Stimulated activated naive CD4-positive, alpha-beta T cell treated with Interleukin-2 at 50 U/mL for 16 hours (primary cell): ENCODE data around the gene RNF126.

Experiments
- DNase-seq: peaks from one replicate; lab custom pipeline; 2025; lab: John Stamatoyannopoulos, UW

Gene RNF126

GRCh38 chr19:662207-662961 is 630 bp downstream of the RNF126 start:
- peak; percentile 78 for DNase-seq

DNA sequence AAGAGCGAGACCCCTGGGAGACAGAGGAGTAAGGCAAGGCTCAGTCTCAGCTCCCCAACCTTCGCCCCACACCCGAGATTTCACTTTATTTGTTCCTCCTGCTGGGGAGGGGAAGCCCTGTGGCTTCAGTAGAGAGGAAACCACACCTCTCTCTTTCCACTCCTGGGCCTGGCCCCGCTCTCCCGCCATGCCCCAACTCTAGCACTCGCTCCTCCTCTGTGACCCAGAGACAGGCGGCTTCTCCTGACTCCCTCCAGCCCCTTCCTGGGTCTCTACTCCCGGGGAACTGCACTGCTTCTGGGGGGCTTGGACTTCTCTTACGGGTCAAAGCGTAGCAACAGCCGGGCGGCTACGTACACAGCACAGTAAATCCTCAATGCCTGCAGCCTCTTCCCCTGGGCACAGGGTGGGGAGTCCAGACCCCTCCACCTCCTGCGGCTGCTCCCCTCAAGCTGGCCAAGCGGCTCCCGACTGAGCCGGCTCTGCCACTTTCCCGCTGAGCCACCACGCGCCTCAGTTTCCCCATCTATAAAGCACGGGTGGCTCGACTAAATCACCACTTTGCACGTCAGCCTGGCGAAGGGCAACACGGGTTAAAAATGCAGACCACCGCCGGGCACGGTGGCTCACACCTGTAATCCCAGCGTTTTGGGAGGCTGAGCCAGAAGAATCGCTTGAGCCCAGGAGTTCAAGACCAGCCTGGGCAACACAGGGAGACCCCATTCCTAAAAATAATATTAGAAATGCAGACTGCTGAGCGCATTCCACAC is 1.4 kb downstream of the RNF126 start:
- peak; percentile 51 for DNase-seq

DNA sequence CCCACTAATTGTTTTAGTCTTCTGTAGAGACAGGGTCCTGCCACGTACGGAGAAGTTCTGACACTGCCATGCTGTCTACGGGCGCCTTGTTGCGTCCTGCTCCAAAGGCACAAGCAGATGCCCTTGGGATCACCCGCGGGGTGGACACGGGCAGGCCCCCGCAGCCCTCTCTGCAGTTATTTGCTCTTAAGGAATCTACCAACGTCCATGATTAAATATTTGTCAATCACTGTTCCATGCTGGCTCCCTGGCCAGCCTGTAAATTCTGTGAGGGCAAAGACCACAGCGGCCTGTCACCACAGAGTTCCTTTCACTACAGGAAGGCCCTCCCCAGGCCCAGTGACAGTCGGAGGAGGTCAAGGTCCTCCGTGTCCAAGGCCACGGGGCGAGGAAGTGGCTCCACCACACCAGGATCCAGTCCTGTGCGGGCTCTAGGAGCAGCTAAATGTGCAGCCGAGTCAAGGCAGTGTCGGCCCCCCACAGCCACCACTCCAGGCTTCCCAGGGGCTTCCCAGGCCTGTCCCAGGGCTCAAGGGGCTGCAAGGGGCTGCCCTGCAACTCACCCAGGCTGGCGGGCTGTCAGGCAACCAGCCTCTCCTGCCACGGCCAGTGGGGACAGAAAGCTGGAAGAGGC is 2.1 kb downstream of the RNF126 start:
- DNase-seq, result no peak

DNA sequence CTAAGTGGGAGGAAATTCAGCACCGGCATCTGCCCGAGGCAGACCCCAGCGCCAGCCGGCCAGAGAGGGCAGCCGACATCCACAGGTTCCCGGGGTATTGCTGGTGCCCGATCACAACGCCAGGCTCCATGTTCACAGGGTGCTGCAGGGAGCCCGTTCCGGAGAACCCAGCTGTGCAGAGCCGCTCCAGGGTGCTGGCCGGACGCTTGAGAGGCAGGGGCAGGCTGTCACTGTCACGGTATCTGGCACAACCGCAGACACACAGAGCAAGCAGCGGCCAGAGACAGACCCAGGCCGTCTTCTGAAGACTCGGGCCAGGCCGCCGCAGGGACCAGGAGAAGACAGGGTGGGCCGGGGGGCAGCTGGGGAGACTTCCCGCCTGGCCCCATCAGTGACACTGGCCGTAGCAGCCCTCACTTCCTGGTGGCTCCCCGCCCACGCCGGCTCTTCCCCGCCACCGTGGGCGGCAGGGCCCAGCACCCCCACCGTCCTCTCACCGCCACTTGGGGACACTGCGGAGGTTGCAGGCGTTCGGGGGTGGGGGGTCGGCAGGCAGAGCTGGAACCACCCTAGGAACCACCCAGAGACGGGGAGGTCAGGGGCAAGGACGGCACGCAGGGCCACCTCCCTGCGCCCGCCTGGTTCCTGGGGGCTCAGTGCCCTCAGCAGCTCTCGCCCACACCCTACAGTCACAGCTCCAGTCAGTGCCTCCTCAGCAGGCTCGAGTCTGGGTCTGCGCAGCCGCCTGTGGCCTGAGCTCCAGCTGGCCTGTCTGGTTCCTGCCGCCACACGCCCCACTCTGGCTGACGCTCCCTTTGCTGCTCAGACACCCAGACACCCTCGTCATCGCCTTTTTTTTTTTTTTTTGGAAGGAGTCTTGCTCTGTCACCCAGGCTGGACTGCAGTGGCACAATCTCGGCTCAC is 3.8 kb downstream of the RNF126 start:
- peak; percentile 34 for DNase-seq

- DNase-seq, result no peak
These were observed 4.8 kb downstream of the RNF126 start for GRCh38 chr19:658059-658839.

- no peak for DNase-seq
These were observed 5.4 kb downstream of the RNF126 start for GRCh38 chr19:657611-658010.

- DNase-seq, result no peak
These were observed 6.1 kb downstream of the RNF126 start for GRCh38 chr19:656751-657559.

GRCh38 chr19:655691-656090 is 7.3 kb downstream of the RNF126 start:
- no peak for DNase-seq

DNA sequence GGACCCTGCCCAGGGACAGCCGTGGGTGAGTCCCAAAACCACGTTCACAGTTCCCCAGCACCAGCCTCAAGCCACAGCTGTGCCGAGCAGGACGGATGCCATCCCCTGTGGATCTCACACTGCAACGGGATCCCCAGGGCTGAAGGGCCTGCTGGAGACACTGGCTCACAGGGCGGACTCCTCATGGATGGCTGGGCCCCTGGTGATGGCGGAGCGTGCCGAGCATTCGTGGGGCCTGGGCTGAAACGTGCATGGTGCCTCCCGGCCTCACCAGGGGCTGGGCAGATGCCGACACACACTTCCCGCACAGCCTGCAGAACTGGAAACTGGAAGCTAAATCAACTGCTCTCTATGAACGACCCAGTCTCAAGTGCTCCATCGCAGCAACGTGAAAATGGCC is 9.6 kb downstream of the RNF126 start:
- DNase-seq, result no peak

DNA sequence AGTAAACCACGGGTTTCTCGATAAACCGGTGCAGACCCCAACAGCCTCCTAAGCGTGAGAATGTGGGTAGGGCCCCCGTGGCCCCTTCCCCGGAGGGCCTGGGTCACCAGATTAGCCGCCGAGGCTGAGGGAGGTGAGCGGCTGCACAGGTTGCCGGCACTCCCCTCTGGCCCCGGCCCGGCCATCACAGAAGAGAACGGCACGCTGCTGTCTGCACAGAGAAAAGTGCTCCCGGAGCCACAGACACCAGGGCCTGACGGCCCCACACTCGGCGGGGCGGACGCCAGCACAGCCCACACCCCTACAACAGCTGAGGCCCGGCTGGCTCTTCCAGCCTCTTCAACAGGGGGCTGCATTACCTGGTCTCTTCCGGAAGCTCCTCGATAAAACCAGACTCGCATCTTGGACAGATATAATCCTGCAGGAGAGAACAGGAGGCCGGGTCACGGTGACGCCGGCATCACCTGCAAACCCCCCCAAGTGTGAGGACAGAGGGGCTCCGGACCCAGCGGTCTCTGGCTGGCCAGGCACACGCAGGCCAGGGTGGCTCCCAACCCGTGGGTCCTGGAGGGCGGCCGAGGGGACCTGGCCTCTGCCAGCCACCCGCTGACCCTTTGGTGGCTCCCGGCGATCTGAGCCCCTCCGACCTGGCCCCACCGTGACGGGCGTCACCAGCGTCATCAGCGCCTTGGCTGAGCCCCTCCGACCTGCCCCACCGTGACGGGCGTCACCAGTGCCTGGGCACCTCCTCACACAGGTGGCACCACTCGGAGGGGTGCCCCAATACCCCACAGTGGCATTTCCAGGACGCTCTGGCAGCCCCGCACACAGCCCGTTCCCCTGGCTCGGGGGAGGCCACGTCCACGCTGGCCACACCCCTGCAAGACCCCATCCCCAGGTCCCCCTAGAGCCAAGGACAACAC is 10.3 kb downstream of the RNF126 start:
- no peak for DNase-seq

GRCh38 chr19:651991-652390 is 11.0 kb downstream of the RNF126 start:
- no peak for DNase-seq

DNA sequence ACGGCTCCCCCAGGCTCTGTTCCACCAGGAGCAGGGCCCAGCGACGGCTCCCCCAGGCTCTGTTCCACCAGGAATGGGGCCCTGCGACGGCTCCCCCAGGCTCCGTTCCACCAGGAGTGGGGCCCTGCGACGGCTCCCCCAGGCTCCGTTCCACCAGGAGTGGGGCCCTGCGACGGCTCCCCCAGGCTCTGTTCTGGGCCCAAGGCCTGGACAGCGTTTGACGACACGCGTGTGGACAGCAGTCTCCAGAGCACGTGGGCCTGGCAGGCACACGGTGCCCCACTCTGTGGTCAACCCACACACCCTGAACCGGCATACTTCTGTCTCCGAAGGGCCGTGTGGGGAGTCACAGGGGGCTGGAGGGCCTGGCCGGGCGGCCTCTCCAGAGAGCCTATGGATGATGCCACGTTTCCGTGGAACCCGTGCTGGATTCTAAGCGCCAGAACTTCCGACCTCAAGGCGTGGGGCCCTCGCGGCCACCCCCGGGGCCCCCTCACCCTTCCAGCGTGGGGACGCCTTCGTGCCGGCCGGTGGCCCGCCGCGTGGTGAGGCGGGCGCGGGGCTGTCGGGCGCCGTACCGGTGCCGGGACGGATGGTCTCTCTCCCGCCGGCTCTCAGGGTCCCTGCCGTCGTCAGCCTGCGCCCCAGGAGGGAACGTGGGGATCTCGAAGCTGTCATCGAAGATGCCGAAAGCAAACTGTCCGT is 11.7 kb downstream of the RNF126 start:
- no peak for DNase-seq

DNA sequence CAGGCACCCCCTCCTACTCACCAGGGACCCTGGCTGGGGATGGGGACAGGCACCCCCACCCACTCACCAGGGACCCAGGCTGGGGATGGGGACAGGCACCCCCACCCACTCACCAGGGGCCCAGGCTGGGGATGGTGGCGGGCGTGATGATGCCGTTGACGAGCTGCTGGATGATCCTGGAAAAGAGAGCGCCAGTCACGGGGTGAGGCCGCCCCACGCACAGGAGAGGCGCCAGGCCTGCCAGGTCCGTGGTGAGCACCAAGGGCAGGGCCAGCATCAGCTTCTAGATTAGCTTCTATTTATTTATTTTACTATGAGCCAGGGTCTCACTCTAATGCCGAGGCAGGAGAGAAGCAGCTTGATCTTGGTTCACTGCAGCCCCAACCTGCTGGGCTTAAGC is 12.9 kb downstream of the RNF126 start:
- no peak for DNase-seq

DNA sequence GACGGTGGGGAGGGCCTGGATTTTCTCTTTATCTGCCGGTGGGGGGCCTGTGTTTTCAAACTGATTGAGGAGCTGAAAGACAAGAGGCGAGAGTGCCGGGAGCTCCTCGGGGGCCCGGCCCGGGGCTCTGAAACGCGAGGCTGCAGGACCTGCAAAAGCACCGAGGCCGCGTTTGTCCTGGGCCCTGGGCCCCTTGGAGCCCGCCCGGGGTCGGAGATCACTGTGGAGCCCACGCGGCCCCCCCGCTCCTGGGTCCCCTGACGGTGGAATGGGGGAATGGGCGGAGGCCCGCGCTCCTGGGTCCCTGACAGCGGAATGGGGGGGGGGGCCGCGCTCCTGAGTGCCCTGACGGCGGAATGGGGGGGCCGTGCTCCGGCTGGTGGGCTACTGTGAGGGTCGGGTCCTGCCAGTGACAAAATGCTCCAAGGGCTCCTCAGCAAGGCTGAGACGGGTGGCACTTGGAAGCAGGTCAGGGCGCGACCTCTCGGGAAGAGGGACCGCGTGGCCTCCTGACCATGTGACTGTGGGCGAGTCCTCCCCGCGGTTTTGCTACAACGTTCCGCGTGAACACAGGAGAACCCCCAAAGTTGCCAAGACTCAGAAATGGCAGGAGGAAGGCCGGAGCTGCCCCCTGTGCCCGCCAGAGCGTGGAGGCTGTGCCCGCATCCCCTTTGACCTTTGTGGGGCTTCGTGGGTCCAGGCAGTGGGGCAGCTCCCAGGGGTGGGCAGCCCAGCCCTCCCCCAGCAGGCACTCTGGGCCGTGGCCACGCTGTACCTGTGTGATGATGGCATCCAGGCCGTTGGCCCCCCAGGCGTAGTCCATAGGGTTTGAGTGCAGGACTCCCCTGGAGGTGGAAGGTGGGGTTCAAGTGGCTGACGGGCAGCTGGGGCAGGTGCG is 13.9 kb downstream of the RNF126 start:
- DNase-seq, result no peak

DNA sequence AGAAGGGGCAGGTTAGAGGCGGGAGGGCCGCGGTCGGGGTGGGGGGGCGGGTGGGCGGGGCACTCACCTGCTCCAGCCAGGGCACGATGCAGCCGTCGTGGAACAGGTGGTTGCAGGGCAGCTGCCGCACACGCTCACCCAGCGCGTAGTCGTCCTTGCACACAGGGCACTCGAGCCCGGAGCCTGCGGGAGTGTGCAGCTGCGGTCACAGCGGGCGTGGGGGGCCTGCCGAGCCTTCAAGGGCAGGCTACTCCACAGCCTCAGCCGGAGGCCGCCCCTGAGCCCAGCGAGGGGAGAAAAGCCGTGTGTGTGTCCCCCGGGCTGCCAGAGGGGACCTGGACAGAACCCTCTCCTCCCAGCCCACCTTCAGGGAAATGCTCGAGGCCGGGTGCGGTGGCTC is 14.7 kb downstream of the RNF126 start:
- DNase-seq, result no peak

DNA sequence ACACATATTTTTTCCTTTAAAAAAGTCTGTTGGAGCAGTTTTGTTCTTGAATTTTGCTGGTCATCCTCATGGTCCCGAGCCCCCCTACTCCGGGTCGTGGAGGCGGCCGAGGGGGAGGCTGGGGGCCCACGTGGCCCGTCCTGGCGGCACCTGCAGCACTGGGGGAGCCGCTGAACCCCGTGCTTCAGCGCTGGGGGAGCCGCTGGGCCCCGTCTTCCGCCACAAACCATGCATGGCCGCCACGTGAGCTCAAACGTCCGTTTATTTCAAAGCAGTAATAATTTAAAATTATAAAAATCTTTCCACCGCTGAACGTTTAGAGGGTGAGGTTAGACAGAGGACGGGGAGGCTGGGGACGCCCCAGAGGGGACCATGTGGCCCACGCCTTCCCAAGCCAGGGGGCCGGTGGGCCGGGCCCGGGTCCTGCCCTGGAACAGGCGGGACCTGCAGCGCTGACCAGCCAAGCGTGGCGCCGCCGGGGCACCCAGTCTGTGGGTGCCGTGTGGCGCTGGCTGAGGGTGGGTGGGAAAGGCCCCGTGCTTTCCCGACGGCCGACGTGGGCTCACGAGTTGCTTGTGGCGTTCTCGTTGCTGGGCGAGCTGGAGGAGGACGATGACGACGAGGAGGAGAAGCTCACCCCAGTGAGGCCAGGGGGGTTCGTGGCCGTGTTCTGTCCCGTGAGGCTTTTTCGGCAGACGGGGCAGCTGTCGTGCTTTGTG is 15.3 kb downstream of the RNF126 start:
- DNase-seq, result no peak
